ENCODE data around the gene GNG7.
A peak's percentile ranks its signal among the peaks of the same experiment; 100 is the strongest.
"Not testable (repeated sequence)": the region's sequence is repeated elsewhere in the genome, so short reads cannot be mapped to it uniquely, and the experiment has no call there.

GNG7 gene

GRCh38 chr19:2678044-2678671 lies 24.3 kb downstream of the GNG7 start:
- no peak for DNase-seq (ENCODE audit: low read depth in 2 of 3, low spot score in 1 of 3)

- DNase-seq (ENCODE audit: low read depth in 2 of 3, low spot score in 1 of 3): no peak
These were observed 25.7 kb downstream of the GNG7 start for GRCh38 chr19:2676823-2677222.

- no peak for DNase-seq (ENCODE audit: low read depth in 2 of 3, low spot score in 1 of 3)
These were observed 26.6 kb downstream of the GNG7 start for GRCh38 chr19:2675892-2676291.

GRCh38 chr19:2670217-2670616 lies 32.3 kb downstream of the GNG7 start:
- no peak for DNase-seq (ENCODE audit: low read depth in 2 of 3, low spot score in 1 of 3)

- DNase-seq (ENCODE audit: low read depth in 2 of 3, low spot score in 1 of 3): no peak
These were observed 34.2 kb downstream of the GNG7 start for GRCh38 chr19:2668175-2668763.

GRCh38 chr19:2667349-2667748 lies 35.1 kb downstream of the GNG7 start:
- DNase-seq (ENCODE audit: low read depth in 2 of 3, low spot score in 1 of 3): not testable (repeated sequence)

GRCh38 chr19:2666344-2666994 lies 36.0 kb downstream of the GNG7 start:
- DNase-seq (ENCODE audit: low read depth in 2 of 3, low spot score in 1 of 3): no peak

GRCh38 chr19:2665103-2665502 lies 37.4 kb downstream of the GNG7 start:
- no peak for DNase-seq (ENCODE audit: low read depth in 2 of 3, low spot score in 1 of 3)

- no peak for DNase-seq (ENCODE audit: low read depth in 2 of 3, low spot score in 1 of 3)
These were observed 38.4 kb downstream of the GNG7 start for GRCh38 chr19:2663920-2664571.

- peak; percentile 4 to 24 (median 12) for DNase-seq (ENCODE audit: low read depth in 2 of 3, low spot score in 1 of 3)
These were observed 40.9 kb downstream of the GNG7 start for GRCh38 chr19:2661615-2662014.

- no peak for DNase-seq (ENCODE audit: low read depth in 2 of 3, low spot score in 1 of 3)
These were observed 42.5 kb downstream of the GNG7 start for GRCh38 chr19:2659856-2660432.

- no peak for DNase-seq (ENCODE audit: low read depth in 2 of 3, low spot score in 1 of 3)
These were observed 46.0 kb downstream of the GNG7 start for GRCh38 chr19:2656533-2656932.

GRCh38 chr19:2653710-2654707 lies 48.5 kb downstream of the GNG7 start:
- DNase-seq (ENCODE audit: low read depth in 2 of 3, low spot score in 1 of 3): no peak

- DNase-seq (ENCODE audit: low read depth in 2 of 3, low spot score in 1 of 3): no peak
These were observed 49.3 kb downstream of the GNG7 start for GRCh38 chr19:2653218-2653617.

GRCh38 chr19:2652504-2653099 lies 49.9 kb downstream of the GNG7 start:
- no peak for DNase-seq (ENCODE audit: low read depth in 2 of 3, low spot score in 1 of 3)

- not testable (repeated sequence) for DNase-seq (ENCODE audit: low read depth in 2 of 3, low spot score in 1 of 3)
These were observed 51.3 kb downstream of the GNG7 start for GRCh38 chr19:2651002-2651733.

- DNase-seq (ENCODE audit: low read depth in 2 of 3, low spot score in 1 of 3): no peak
These were observed 52.0 kb downstream of the GNG7 start for GRCh38 chr19:2650515-2650914.

- peak; percentile 61 to 80 (median 66) for DNase-seq (ENCODE audit: low read depth in 2 of 3, low spot score in 1 of 3)
These were observed 54.0 kb downstream of the GNG7 start for GRCh38 chr19:2648528-2648937.

GRCh38 chr19:2648099-2648498 lies 54.4 kb downstream of the GNG7 start:
- DNase-seq (ENCODE audit: low read depth in 2 of 3, low spot score in 1 of 3): no peak
